HepG2 (cell line): ENCODE data around the gene GNA12. TPM values are rescaled to one million over a fixed set of nuclear protein-coding genes. Genes with fewer than 3 reads are reported as not detected.

ENCODE experiments used
- ATAC-seq: fragments of 200-7000 bp; cut with Tn5 transposase; 3 replicates; pipeline ENCODE4 v1.9.1; 2020; ENCODE audit warnings: mild to moderate bottlenecking, moderate library complexity
- BruUV-seq: library from RNA; stranded (reverse); fragments of 400-500 nt; replicated peaks from 2 replicates; lab custom pipeline; 2021; lab: Mats Ljungman, UMichigan
- CTCF ChIA-PET: fragments of 300-600 bp; formaldehyde crosslinking; extraction: SDS; loops from one replicate; lab custom pipeline; 2021; ENCODE audit warnings: low total read pairs, inconsistent platforms, low intra/inter-chr PET ratio; lab: Yijun Ruan, JAX
- POLR2A ChIA-PET: fragments of 350-600 bp; sonication (Branson Sonifier 250); formaldehyde crosslinking; loops from one replicate; lab custom pipeline; 2020; ENCODE audit warnings: antibody characterized with exemption, inconsistent platforms; lab: Yijun Ruan, JAX
- DNase-seq: peaks from one replicate; pipeline ENCODE4 v3.0.0-alpha.2; 2015; ENCODE audit warnings: low spot score
- FAIRE-seq: peaks from 3 replicates; lab custom pipeline; 2011; peaks lifted over from hg19 to GRCh38; lab: Jason Lieb, UNC
- H2AFZ ChIP-seq: one replicate; pipeline ENCODE4 v1.6.1; 2011; ENCODE audit warnings: low read length, inconsistent platforms
- H3K27ac ChIP-seq: fragments of 300-600 bp; 3 replicates; pipeline ENCODE4 v1.8.0; 2011; ENCODE audit warnings: mixed run types, mild to moderate bottlenecking, mixed read lengths, low read length, inconsistent platforms; ENCODE audit not compliant: insufficient read depth; ENCODE audit errors: extremely low read length
- H3K27me3 ChIP-seq, 2 experiments: fragments of 200-600 bp in 1 of 2; 2 replicates in 1 of 2; 3 replicates in 1 of 2; pipeline versions ENCODE4 v1.6.0 to v1.8.0; 2011; ENCODE audit warnings: low read length in 2 of 2, mild to moderate bottlenecking in 2 of 2, moderate library complexity in 2 of 2, inconsistent platforms in 1 of 2; ENCODE audit not compliant: insufficient read depth in 2 of 2, control insufficient read depth in 1 of 2
- H3K36me3 ChIP-seq, 2 experiments: fragments of 200-600 bp in 1 of 2; replicated peaks in 1 of 2; 2 replicates in 1 of 2; 3 replicates in 1 of 2; pipeline versions ENCODE4 v1.5.1 to v1.8.0; 2011; ENCODE audit warnings: low read length in 2 of 2, inconsistent platforms in 1 of 2; ENCODE audit not compliant: insufficient read depth in 2 of 2, control insufficient read depth in 1 of 2
- H3K4me1 ChIP-seq: 2 replicates; pipeline ENCODE4 v1.5.1; 2012; ENCODE audit warnings: low read length, inconsistent platforms; ENCODE audit not compliant: insufficient read depth
- H3K4me2 ChIP-seq: 2 replicates; pipeline ENCODE4 v1.6.0; 2011; ENCODE audit warnings: low read depth, low read length, inconsistent platforms
- H3K4me3 ChIP-seq, 3 experiments: fragments of 200-600 bp in 1 of 3; sonication (generic), shearing (Covaris generic) in 1 of 3; replicated peaks in 1 of 3; 2 replicates each; pipeline ENCODE4 v1.5.1; 2011 to 2016; ENCODE audit warnings: low read length in 3 of 3, inconsistent platforms in 2 of 3, low read depth in 2 of 3, mild to moderate bottlenecking in 2 of 3, control low read depth in 1 of 3, mixed read lengths in 1 of 3; ENCODE audit not compliant: insufficient read depth in 1 of 3
- H3K79me2 ChIP-seq: one replicate; pipeline ENCODE4 v1.6.1; 2011; ENCODE audit warnings: low read length, inconsistent platforms; ENCODE audit not compliant: insufficient read depth
- H3K9ac ChIP-seq: 2 replicates; pipeline ENCODE4 v1.6.0; 2011; ENCODE audit warnings: mild to moderate bottlenecking, low read depth, low read length, inconsistent platforms; ENCODE audit not compliant: insufficient read depth
- H3K9me3 ChIP-seq: 2 replicates; pipeline ENCODE4 v1.5.1; 2012; ENCODE audit warnings: mild to moderate bottlenecking, low read length
- H4K20me1 ChIP-seq: 2 replicates; pipeline ENCODE4 v1.6.0; 2011; ENCODE audit warnings: inconsistent platforms, mild to moderate bottlenecking, low read length, moderate library complexity; ENCODE audit not compliant: insufficient read depth
- CENPT ChIP-seq: sonication (generic); formaldehyde crosslinking; IDR thresholded peaks from 2 replicates; pipeline ENCODE4 v1.8.0; 2022; ENCODE audit warnings: low read depth, mild to moderate bottlenecking, moderate library complexity, missing genetic modification reagents
- GATA4 ChIP-seq: sonication (generic); IDR thresholded peaks from 2 replicates; pipeline ENCODE4 v1.6.1; 2016; ENCODE audit warnings: antibody characterized with exemption, low read depth, borderline replicate concordance
- HHEX ChIP-seq: IDR thresholded peaks from 2 replicates; pipeline ENCODE4 v1.6.1; 2016; ENCODE audit warnings: control low read depth
- HOXA9 ChIP-seq: sonication (generic); formaldehyde crosslinking; IDR thresholded peaks from 2 replicates; pipeline ENCODE4 v1.8.1; 2022; ENCODE audit warnings: missing genetic modification reagents, mild to moderate bottlenecking, moderate library complexity, borderline replicate concordance
- KLF6 ChIP-seq: IDR thresholded peaks from 2 replicates; pipeline ENCODE4 v1.8.0; 2016; ENCODE audit warnings: missing biosample characterization, missing genetic modification reagents
- SIN3B ChIP-seq: fragments of 150-350 bp; IDR thresholded peaks from 2 replicates; pipeline ENCODE4 v1.6.1; 2014; ENCODE audit warnings: low read length
- ZBTB7A ChIP-seq: sonication (generic); formaldehyde crosslinking; IDR thresholded peaks from 2 replicates; pipeline ENCODE4 v1.8.0; 2022; ENCODE audit warnings: mild to moderate bottlenecking, missing genetic modification reagents
- WGBS: methylation state at CpG from one replicate; pipeline ENCODE4 v1.1.6; 2017; ENCODE audit warnings: low lambda C conversion rate; 5-methylcytosine and 5-hydroxymethylcytosine counted together
- in situ Hi-C: cut with HindIII; loops from 2 replicates; pipeline ENCODE4 v1.10.0; 2017; ENCODE audit warnings: low pct_unique_long_range_greater_than_20kb; ENCODE audit not compliant: extremely low pct_ligation_motif_present
- intact Hi-C: fragments of 100-400 bp; cut with micrococcal nuclease; formaldehyde crosslinking; loops from one replicate; pipeline ENCODE4 v1.10.0; 2022; ENCODE audit not compliant: unreplicated experiment
- polyA plus RNA-seq, 8 experiments: library from polyadenylated mRNA; depleted of rRNA in 3 of 8; stranded (reverse) in 7 of 8; unstranded in 1 of 8; fragments of >200 nt; fragmentation: Illumina TruSeq in 4 of 8; extraction: Trizol in 4 of 8; gene quantifications; 2 replicates each; pipeline versions ENCODE4 v1.2.1 to v1.2.3, GENCODE V29; 2011 to 2016; ENCODE audit warnings: low read depth in 4 of 8, missing spikeins in 1 of 8, mixed read lengths in 1 of 8; ENCODE audit not compliant: insufficient read depth in 1 of 8
- total RNA-seq, 5 experiments: library from RNA; depleted of rRNA; stranded (reverse); fragments of >200 nt; fragmentation: Illumina TruSeq; extraction: Trizol; gene quantifications; 2 replicates each; pipeline ENCODE4 v1.2.3, GENCODE V29; 2016; ENCODE audit warnings: low read depth in 1 of 5
- TF ChIP-seq, protein P1 (sequence below): sonication (generic); formaldehyde crosslinking; IDR thresholded peaks from 2 replicates; pipeline ENCODE4 v1.4.0; 2020; ENCODE audit warnings: missing genetic modification reagents, mild to moderate bottlenecking, borderline replicate concordance

GNA12 gene
- total and polyA plus RNA-seq, 2 of the 13 experiments (the other 11 are each of a cell fraction or from before 2014, with no cell fraction given) = 16.2 to 50.9 TPM

DNA sequence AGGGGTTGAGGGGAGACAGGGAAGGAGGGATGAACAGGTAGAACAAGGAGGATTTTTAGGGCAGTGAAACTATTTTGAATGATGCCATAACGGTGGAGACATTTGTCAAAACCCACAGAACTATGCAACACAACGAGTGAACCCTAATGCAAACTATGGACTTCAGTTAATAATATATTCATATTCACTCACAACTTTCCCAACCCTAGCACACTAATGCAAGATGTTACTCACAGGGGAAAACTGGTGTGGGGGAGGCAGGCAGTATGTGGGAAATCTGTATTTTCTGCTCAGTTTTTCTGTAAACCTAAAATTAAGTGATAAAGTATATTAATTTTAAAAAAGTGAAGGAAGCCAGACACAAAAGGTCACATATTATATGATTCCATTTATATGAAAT, 17.3 kb downstream of the GNA12 start:
- H3K79me2 ChIP-seq = peaks cover 91% of the 10 kb centered on the region
- no peak for DNase-seq
- no peak overlapping the region for H3K27ac ChIP-seq
- no peak for FAIRE-seq
- BruUV-seq = no TSS peak
- no peak overlapping the region for H2AFZ ChIP-seq
- intact Hi-C loops = no loop called here
- peaks cover 85% of the 10 kb centered on the region for H3K4me1 ChIP-seq
- H3K4me2 ChIP-seq = no peak overlapping the region
- no peak for ATAC-seq
- H3K9ac ChIP-seq = no peak overlapping the region
- POLR2A ChIA-PET = no interaction called here
- 95% methylated on average over 2 of the region's 2 CpGs for WGBS
- H3K27me3 ChIP-seq = no peaks in the 10 kb centered on the region
- TF ChIP-seq HOXA9 (CRISPR knock-in tag) = no peak
- no peak for TF ChIP-seq GATA4
- TF ChIP-seq, protein P1, sequence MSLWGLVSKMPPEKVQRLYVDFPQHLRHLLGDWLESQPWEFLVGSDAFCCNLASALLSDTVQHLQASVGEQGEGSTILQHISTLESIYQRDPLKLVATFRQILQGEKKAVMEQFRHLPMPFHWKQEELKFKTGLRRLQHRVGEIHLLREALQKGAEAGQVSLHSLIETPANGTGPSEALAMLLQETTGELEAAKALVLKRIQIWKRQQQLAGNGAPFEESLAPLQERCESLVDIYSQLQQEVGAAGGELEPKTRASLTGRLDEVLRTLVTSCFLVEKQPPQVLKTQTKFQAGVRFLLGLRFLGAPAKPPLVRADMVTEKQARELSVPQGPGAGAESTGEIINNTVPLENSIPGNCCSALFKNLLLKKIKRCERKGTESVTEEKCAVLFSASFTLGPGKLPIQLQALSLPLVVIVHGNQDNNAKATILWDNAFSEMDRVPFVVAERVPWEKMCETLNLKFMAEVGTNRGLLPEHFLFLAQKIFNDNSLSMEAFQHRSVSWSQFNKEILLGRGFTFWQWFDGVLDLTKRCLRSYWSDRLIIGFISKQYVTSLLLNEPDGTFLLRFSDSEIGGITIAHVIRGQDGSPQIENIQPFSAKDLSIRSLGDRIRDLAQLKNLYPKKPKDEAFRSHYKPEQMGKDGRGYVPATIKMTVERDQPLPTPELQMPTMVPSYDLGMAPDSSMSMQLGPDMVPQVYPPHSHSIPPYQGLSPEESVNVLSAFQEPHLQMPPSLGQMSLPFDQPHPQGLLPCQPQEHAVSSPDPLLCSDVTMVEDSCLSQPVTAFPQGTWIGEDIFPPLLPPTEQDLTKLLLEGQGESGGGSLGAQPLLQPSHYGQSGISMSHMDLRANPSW (CRISPR knock-in tag) = no peak
- TF ChIP-seq HHEX (CRISPR knock-in tag) = no peak
- no peak for TF ChIP-seq SIN3B
- no peak for TF ChIP-seq KLF6 (CRISPR knock-in tag)
- TF ChIP-seq CENPT (CRISPR knock-in tag) = no peak
- TF ChIP-seq ZBTB7A (CRISPR knock-in tag) = no peak
- TF ChIP-seq, all 625 proteins: peak for 0
- no peak overlapping the region for H3K4me3 ChIP-seq
- no peaks in the 10 kb centered on the region for H3K9me3 ChIP-seq
- in situ Hi-C loops = no loop called here
- CTCF ChIA-PET = no interaction called here
- peaks cover 11% of the 10 kb centered on the region; the same call in 1 of the 2 replicates for H4K20me1 ChIP-seq
- H3K36me3 ChIP-seq = peaks cover 1 to 12% of the 10 kb centered on the region in 2 experiments; a peak in 3 of 5 replicates
